GM13977 (cell line): ENCODE measurements around the gene MPC1.

ENCODE experiments used
- DNase-seq: peaks from one replicate; pipeline ENCODE4 v3.0.0; 2012; ENCODE audit warnings: low spot score
- in situ Hi-C: fragments of 300-500 bp; cut with MboI; formaldehyde crosslinking; loops from one replicate; pipeline ENCODE4 v1.12.0; 2022; ENCODE audit warnings: low sequenced_read_pairs, low pct_unique_long_range_greater_than_20kb, mixed read lengths, inconsistent platforms; ENCODE audit not compliant: unreplicated experiment
- TF ChIP-seq, protein P1 (sequence below): IDR thresholded peaks from 2 replicates; pipeline ENCODE4 v1.5.1; 2012; ENCODE audit warnings: mild to moderate bottlenecking, control low read depth; ENCODE audit not compliant: insufficient read depth; ENCODE audit errors: extremely low read depth, missing control alignments

MPC1 gene

GRCh38 chr6:166420351-166420750 is 37.6 kb upstream of the MPC1 start:
- TF ChIP-seq, protein P1, sequence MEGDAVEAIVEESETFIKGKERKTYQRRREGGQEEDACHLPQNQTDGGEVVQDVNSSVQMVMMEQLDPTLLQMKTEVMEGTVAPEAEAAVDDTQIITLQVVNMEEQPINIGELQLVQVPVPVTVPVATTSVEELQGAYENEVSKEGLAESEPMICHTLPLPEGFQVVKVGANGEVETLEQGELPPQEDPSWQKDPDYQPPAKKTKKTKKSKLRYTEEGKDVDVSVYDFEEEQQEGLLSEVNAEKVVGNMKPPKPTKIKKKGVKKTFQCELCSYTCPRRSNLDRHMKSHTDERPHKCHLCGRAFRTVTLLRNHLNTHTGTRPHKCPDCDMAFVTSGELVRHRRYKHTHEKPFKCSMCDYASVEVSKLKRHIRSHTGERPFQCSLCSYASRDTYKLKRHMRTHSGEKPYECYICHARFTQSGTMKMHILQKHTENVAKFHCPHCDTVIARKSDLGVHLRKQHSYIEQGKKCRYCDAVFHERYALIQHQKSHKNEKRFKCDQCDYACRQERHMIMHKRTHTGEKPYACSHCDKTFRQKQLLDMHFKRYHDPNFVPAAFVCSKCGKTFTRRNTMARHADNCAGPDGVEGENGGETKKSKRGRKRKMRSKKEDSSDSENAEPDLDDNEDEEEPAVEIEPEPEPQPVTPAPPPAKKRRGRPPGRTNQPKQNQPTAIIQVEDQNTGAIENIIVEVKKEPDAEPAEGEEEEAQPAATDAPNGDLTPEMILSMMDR: no peak
- DNase-seq: no peak
- in situ Hi-C loops: no loop called here

GRCh38 chr6:166419717-166420116 is 37.0 kb upstream of the MPC1 start:
- in situ Hi-C loops: no loop called here
- TF ChIP-seq, protein P1: no peak
- no peak for DNase-seq

DNA sequence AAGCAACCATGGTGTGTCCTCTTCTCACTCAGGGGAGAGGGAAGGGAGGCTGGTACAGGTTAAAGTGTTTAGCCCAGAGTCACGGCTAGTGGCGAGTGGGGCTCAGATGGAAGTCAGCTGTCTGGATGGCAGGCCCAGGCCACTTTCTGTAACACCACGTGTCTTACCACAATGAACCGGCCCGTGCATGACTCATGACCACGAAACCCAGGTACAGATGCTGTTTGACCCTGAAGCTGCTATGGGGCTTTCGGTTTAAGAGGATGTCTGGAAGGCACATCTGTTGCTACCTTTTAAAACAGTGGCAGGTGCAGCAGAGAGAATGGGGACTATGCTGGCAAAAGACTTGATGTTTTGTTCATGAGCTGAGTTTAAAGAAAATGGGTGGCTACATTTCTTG is 36.5 kb upstream of the MPC1 start:
- TF ChIP-seq, protein P1: no peak
- in situ Hi-C loops: no loop called here
- DNase-seq: peak; percentile 76

DNA sequence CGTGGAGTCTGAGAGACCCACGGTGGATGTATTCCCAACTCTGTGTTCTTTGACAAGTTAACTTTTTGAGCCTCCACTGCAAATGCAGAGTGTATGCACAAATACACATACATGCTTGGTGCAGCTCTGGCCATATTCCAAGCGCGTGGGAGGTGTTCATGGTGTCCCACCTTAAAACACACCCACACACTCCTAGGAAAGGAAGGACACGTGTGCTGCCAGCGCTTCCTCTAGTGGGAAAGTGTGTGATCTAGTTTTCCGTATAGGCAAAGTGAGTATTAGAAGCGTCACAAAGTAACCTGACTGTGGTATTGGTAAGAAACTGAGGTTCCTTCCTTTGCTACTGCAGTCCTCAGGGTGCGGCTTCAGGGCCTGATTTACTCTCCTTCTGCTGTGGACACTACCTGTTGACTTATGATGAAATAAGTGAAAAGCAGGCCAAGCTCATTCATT is 36.0 kb upstream of the MPC1 start:
- TF ChIP-seq, protein P1: no peak
- in situ Hi-C loops: no loop called here
- no peak for DNase-seq

DNA sequence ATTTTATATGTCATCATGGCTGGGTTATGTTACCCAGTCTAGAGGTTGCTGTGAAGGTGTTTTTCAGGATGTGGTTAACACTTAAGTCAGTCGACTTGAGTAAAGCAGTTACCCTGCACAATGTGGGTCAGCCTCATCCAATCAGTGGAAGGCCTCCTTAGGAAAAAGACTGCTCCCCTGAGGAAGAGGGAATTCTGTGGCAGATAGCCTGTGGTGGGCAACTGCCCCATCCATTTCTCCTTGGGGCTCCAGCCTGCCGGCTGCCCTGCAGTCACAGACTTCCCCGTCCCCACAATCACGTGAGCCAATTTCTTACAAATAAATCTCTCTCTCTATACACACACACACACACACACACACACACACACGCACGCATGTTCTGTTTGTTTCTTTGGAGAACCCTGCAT is 34.5 kb upstream of the MPC1 start:
- in situ Hi-C loops: no loop called here
- no peak for DNase-seq
- TF ChIP-seq, protein P1: no peak

DNA sequence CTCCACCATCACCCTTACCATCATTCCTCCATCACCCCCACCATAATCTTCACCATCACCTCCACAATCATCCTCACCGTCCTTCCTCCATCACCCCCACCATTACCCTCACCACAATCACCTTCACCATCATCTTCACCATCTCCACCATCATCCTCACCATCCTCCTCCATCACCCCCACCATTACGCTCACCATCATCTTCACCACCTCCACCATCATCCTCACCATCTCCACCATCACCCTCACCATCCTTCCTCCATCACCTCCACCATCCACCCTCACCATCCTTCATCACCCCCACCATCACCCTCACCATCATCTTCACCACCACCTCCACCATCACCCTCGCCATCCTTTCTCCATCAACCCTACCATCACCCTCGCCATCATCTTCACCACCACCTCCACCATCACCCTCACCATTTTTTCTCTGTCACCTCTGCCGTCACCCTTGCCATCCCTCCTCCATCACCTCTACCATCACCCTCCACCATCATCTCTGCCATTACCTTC is 33.1 kb upstream of the MPC1 start:
- TF ChIP-seq, protein P1: no peak
- no peak for DNase-seq
- in situ Hi-C loops: no loop called here

GRCh38 chr6:166415306-166415705 is 32.6 kb upstream of the MPC1 start:
- in situ Hi-C loops: no loop called here
- TF ChIP-seq, protein P1: no peak
- no peak for DNase-seq
